GM18511 (cell line): ENCODE measurements around the gene CAMK2A.
A peak's percentile ranks its signal among the peaks of the same experiment; 100 is the strongest.

Experiments used
- ATAC-seq: cut with Tn5 transposase; IDR thresholded peaks from one replicate; pipeline ENCODE4 v1.9.1; 2021; ENCODE audit warnings: mild to moderate bottlenecking, moderate library complexity; ENCODE audit not compliant: unreplicated experiment

CAMK2A gene

DNA sequence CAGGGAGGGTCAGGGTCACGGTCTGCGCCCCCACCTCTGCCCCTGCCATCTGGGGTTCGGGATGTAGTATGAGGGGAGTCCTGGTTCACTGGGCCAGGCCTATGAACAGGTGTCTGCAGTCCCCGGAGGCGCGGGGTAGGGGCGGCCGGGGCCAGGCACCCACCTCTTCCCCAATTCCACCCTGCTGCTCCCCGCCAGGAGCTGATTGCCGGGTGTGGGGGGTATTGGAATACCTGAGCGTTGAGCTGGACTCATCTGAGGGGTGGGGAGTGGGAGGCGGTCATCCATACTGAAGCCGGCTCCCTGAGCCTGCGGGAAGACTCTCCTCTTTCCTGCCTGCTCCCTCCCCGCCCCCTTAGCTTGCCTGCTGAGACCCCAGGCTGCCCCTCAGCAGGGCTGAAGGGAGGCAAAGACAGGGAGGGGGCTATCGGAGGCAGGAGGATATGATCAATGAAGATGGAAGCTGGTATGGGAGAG is 99.0 kb downstream of the CAMK2A start:
- no peak for ATAC-seq

DNA sequence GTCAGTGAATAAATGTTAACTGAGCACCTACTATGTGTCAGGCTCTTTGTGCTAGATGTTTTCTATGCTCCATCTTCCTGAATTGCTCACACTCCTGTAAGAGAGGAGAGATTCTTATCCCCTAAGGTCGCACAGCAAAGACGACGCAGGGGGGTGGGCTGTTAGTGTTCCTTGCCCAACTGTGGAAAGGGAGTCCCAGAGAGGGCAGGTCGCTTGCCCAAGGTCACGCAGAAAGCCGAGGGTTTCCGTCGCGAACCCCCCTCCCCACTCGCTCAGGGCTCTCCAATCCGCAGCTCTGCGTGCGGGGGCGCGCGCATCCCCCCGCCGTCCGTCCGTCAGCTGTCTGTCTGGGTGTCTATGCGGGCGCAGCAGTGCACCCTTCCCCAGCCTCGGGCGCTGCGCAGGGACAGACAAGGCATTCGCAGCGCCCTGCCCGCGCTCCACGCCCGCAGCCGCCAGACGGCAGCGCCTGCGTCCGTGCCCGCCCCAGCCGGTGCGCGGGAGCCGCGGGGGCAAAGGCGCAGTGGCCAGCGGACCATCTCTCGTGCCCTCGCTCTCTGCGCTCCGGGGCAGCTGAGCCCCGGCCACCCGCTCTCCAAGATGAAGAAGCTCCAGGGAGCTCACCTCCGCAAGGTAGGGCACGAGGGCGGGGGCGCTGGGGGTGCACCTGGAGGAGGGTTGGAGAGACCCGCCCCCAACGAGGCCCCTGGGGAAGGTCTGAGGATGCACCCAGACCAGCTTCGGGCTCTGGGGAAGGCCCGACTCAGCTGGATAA is 99.7 kb downstream of the CAMK2A start, which contains the start of gene SLC6A7:
Gene SLC6A7 (plus strand): TSS at position 335 of the 775 bp plus-strand sequence. CDS start 266 bp downstream, at position 601.
- no peak for ATAC-seq

GRCh38 chr5:150189326-150189725 is 100.2 kb downstream of the CAMK2A start:
- no peak for ATAC-seq

GRCh38 chr5:150188146-150188842 is 101.3 kb downstream of the CAMK2A start:
- no peak for ATAC-seq

GRCh38 chr5:150186897-150187296 is 102.7 kb downstream of the CAMK2A start:
- ATAC-seq = no peak

DNA sequence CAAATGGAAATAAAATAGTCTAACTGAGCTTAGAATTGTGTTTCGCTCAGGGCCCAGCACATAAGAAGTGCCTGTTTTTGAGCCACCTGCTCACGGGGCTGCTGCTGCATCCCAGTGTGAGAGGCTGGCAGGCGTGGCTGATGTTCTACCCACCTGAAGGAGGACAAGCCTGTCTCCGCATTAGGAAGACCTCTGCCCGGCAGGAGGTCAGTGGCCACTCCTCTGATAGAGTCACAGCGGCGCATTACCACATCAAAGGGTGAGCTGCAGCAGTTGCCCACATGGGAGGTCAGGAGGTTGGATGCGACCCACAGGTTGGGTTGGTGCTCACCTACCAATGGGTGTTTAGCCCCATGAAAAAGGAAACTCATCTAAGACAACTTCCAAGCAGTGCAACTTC is 103.4 kb downstream of the CAMK2A start:
- no peak for ATAC-seq

GRCh38 chr5:150184990-150185912 is 104.3 kb downstream of the CAMK2A start:
- no peak for ATAC-seq

- ATAC-seq = no peak
These were observed 105.6 kb downstream of the CAMK2A start for GRCh38 chr5:150184006-150184405.

DNA sequence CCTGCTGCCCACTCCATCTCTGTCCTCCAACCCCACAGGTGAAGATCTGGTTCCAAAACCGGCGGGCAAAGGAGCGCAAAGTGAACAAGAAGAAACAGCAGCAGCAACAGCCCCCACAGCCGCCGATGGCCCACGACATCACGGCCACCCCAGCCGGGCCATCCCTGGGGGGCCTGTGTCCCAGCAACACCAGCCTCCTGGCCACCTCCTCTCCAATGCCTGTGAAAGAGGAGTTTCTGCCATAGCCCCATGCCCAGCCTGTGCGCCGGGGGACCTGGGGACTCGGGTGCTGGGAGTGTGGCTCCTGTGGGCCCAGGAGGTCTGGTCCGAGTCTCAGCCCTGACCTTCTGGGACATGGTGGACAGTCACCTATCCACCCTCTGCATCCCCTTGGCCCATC is 106.1 kb downstream of the CAMK2A start:
- no peak for ATAC-seq

GRCh38 chr5:150182774-150183173 is 106.8 kb downstream of the CAMK2A start:
- no peak for ATAC-seq

- no peak for ATAC-seq
These were observed 107.6 kb downstream of the CAMK2A start for GRCh38 chr5:150181766-150182545.

DNA sequence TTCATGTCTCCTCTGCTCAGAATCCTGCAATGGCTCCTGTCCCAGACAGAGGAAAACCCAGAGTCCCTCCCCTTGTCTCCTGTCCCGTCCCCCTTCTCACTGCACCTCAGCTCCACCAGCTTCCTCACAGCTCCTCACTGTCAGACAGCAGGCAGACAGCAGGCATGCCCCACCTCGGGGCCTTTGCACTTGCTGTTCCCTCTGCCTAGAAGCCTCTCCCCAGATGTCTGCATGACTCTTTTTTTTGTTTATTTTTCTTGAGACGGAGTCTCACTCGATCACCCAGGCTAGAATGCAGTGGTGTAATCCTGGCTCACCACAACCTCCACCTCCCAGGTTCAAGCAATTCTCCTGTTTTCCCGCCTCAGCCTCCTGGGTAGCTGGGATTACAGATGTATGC is 108.5 kb downstream of the CAMK2A start:
- no peak for ATAC-seq

DNA sequence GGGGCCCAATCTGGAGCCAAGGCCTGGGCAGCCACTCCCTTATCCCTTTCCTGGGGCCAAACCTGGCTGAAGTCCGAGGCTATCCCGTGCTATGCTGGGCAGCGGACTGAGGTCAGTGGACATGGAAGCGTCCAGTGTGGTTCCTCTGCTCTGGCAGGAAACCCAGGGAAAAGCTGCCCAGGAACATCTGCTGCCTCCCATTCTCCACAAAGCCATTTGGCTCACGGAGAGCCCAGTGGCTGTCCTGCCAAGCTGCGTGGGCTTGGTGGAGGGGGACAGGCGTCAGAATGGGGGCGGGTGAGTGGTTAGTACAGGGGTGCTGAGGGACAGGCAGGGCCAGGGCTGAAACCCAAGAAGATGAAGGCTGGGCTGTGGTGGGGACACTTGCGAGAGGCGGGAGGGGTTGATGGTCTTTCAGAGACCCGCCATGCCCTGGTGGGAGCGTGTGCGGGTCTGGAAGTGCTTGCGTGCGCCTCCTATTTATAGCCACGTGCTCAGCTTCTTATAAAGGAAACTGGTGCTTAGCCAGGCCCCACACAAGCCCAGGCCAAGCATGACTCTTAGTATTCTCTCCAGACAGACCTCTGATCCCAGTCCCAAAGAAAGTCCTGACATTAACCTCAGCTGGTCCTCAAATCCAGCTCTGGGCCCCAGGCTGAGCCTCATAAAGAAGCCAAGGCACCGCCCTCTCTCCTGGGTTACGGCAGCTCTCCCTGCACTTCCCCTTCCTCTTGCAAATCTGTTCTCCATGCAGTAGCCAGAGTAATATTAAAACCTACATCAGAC is 109.1 kb downstream of the CAMK2A start:
- ATAC-seq = no peak

GRCh38 chr5:150179019-150179620 is 110.5 kb downstream of the CAMK2A start:
- no peak for ATAC-seq

DNA sequence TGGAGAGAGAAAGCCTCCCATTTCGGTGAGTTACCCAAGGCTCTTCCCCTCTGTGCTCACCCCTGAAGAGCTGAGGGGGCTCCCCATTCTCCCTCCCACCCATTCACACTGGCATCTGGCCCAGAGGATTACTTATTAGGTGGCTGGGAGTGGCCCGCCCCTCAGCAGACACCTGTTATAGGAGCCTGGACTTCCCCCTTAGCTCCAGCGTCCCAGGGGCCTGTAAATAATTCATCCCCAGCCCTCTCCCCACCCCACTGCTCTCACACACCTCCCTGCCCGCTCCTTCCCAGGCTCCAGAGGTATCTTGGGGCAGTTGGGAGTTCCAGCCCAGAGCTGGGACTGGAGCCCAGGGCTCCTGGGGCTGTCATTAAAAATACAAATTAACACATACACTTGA is 111.3 kb downstream of the CAMK2A start:
- peak; percentile 68 for ATAC-seq

GRCh38 chr5:150177721-150178120 is 111.9 kb downstream of the CAMK2A start:
- ATAC-seq = no peak

GRCh38 chr5:150176745-150177477 is 112.7 kb downstream of the CAMK2A start:
- no peak for ATAC-seq

GRCh38 chr5:150175536-150175935 is 114.0 kb downstream of the CAMK2A start:
- no peak for ATAC-seq
